GM10248 (cell line): ENCODE measurements around the gene AMMECR1L.

Source experiments
- CTCF ChIA-PET: fragments of 300-600 bp; sonication (Branson Sonifier 250); formaldehyde crosslinking; extraction: SDS; loops from one replicate; lab custom pipeline; 2021; ENCODE audit warnings: antibody characterized with exemption; lab: Yijun Ruan, JAX
- POLR2A ChIA-PET: fragments of 350-650 bp; sonication (Branson Sonifier 250); formaldehyde crosslinking; extraction: SDS; loops from one replicate; lab custom pipeline; 2020; ENCODE audit warnings: antibody characterized with exemption; lab: Yijun Ruan, JAX
- DNase-seq: peaks from one replicate; pipeline ENCODE4 v3.0.0; 2012; ENCODE audit errors: extremely low spot score
- TF ChIP-seq, protein P1 (sequence below): IDR thresholded peaks from 2 replicates; pipeline ENCODE4 v1.5.1; 2012; ENCODE audit warnings: mild to moderate bottlenecking, low read depth; ENCODE audit errors: extremely low read depth, missing control alignments, control extremely low read depth

The AMMECR1L gene

DNA sequence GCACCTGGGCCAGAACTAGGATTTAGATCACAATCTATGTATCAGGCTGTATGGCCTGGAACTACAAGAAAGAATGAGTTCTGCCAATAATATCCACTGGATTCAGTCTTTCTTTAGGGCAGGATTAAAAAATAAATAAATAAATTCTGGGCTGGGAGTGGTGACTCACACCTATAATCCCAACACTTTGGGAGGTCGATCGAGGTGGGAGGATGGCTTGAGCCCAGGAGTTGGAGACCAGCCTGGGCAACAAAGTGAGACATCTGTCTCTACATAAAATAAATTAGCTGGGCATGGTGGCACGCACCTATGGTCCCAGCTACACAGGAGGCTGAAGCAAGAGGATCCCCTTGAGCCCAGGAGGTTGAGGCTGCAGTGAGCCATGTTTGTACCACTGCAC lies 8.1 kb downstream of the AMMECR1L start:
- DNase-seq: no peak
- TF ChIP-seq, protein P1, sequence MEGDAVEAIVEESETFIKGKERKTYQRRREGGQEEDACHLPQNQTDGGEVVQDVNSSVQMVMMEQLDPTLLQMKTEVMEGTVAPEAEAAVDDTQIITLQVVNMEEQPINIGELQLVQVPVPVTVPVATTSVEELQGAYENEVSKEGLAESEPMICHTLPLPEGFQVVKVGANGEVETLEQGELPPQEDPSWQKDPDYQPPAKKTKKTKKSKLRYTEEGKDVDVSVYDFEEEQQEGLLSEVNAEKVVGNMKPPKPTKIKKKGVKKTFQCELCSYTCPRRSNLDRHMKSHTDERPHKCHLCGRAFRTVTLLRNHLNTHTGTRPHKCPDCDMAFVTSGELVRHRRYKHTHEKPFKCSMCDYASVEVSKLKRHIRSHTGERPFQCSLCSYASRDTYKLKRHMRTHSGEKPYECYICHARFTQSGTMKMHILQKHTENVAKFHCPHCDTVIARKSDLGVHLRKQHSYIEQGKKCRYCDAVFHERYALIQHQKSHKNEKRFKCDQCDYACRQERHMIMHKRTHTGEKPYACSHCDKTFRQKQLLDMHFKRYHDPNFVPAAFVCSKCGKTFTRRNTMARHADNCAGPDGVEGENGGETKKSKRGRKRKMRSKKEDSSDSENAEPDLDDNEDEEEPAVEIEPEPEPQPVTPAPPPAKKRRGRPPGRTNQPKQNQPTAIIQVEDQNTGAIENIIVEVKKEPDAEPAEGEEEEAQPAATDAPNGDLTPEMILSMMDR: no peak
- ChIA-PET POLR2A (no interaction called here), CTCF (interaction anchor here (1.2 to 1.4 kb wide), 2 partner anchors 10 to 32 kb away, joined by 3 read pairs; no protein-coding TSS in a partner anchor)

GRCh38 chr2:127877136-127877535 lies 8.6 kb downstream of the AMMECR1L start:
- POLR2A ChIA-PET: no interaction called here
- TF ChIP-seq, protein P1: no peak
- DNase-seq: no peak
- CTCF ChIA-PET: interaction anchor here (1.2 to 1.4 kb wide), 2 partner anchors 32 to 54 kb away, joined by 3 read pairs; no protein-coding TSS in a partner anchor

GRCh38 chr2:127874378-127875269 lies 11.1 kb downstream of the AMMECR1L start:
- no peak for DNase-seq
- ChIA-PET POLR2A (no interaction called here), CTCF (interaction anchor here (1.0 to 1.8 kb wide), 2 partner anchors 11 to 15 kb away, joined by 4 read pairs; no protein-coding TSS in a partner anchor)
- TF ChIP-seq, protein P1: no peak

DNA sequence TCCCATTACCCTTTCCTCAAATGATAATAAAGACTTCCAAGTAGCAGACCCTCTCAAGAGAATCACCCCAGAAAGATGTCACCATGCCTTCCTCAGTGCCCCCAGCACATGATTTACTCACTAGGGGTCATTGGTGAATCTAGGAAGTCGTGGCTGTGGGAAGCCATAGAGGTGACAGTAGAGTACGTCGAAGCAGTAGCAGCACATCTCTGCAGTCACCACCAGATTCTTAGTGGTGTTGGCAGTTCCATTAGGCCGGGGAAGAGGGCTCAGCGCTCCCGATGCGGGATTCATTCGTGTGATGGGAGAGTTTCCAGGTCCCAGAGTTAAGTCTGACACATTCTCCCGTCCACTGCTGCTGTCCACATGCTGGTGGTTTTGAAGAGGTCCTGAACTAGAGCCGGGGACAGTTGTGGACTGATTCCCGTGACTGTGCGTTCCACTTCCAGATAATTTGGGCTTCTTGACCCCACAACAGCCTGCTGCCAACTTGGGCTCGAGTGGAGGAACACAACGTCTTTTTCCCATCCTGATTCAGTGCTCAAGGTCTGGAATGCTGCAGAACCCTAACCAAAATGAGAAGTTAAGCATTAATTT lies 12.0 kb downstream of the AMMECR1L start:
- DNase-seq: no peak
- POLR2A ChIA-PET: no interaction called here
- CTCF ChIA-PET: interaction anchor here (1.8 kb wide), 1 partner anchor 10 kb away, joined by 4 read pairs; no protein-coding TSS in a partner anchor
- TF ChIP-seq, protein P1: no peak

- TF ChIP-seq, protein P1: no peak
- ChIA-PET POLR2A (no interaction called here), CTCF (no interaction called here)
- no peak for DNase-seq
Observed at GRCh38 chr2:127872354-127872753, 13.4 kb downstream of the AMMECR1L start.

DNA sequence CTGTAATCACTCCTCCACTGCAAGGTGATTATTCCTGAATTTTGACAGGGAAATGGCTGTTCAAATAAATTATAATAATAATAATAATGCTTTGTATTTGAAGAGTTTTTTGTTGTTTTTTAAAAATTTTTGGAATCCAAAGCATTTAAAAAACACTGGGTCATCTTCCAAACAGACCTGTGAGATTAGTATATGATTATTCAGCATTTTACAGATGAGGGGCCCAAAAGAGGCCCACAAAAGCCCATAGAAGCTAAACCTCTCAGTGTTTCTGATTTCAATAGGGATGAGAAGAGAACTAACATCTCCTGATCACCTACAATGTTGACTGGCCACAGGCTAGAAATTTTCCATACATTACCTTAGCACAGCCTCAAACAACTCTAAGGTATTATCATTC lies 19.8 kb downstream of the AMMECR1L start:
- ChIA-PET POLR2A (no interaction called here), CTCF (interaction anchor here (0.9 to 1.2 kb wide), 3 partner anchors 9 to 16 kb away, joined by 3 read pairs; no protein-coding TSS in a partner anchor)
- TF ChIP-seq, protein P1: no peak
- no peak for DNase-seq
